IPS-NIHi7 (cell line): Measurements from ENCODE around the gene NUDT1.

Source experiments
- DNase-seq: peaks from one replicate; pipeline ENCODE4 v3.0.0; 2012; ENCODE audit warnings: mixed read lengths; ENCODE audit errors: extremely low spot score

The NUDT1 gene

GRCh38 chr7:2241580-2242540 lies at the start of gene NUDT1, which contains the start of gene MRM2:
Gene NUDT1 (plus strand): TSS chr7:2242226. CDS start chr7:2244575, 2,349 bp downstream.
Gene MRM2 (minus strand): TSS chr7:2242205. CDS start chr7:2242169, 36 bp downstream.
- DNase-seq: peak; percentile 91

GRCh38 chr7:2192831-2193534 lies 49.0 kb upstream of the NUDT1 start:
- DNase-seq: no peak

- DNase-seq: no peak
Observed at GRCh38 chr7:2193575-2194305, 48.3 kb upstream of the NUDT1 start.

- DNase-seq: no peak
Observed at GRCh38 chr7:2195400-2196246, 46.4 kb upstream of the NUDT1 start.

- DNase-seq: no peak
Observed at GRCh38 chr7:2196381-2197378, 45.3 kb upstream of the NUDT1 start.

- DNase-seq: no peak
Observed at GRCh38 chr7:2197436-2198155, 44.4 kb upstream of the NUDT1 start.

- no peak for DNase-seq
Observed at GRCh38 chr7:2198206-2198605, 43.8 kb upstream of the NUDT1 start.

- DNase-seq: no peak
Observed at GRCh38 chr7:2198760-2199159, 43.3 kb upstream of the NUDT1 start.

GRCh38 chr7:2199528-2199927 lies 42.5 kb upstream of the NUDT1 start:
- DNase-seq: no peak

- no peak for DNase-seq
Observed at GRCh38 chr7:2199956-2200583, 42.0 kb upstream of the NUDT1 start.

- no peak for DNase-seq
Observed at GRCh38 chr7:2200584-2200980, 41.4 kb upstream of the NUDT1 start.

GRCh38 chr7:2201128-2201527 lies 40.9 kb upstream of the NUDT1 start:
- no peak for DNase-seq

- DNase-seq: no peak
Observed at GRCh38 chr7:2201686-2202360, 40.2 kb upstream of the NUDT1 start.

- no peak for DNase-seq
Observed at GRCh38 chr7:2202361-2202761, 39.7 kb upstream of the NUDT1 start.

- no peak for DNase-seq
Observed at GRCh38 chr7:2202901-2203765, 38.9 kb upstream of the NUDT1 start.

GRCh38 chr7:2203766-2204300 lies 38.2 kb upstream of the NUDT1 start:
- DNase-seq: no peak

- DNase-seq: no peak
Observed at GRCh38 chr7:2204446-2204845, 37.6 kb upstream of the NUDT1 start.
